Adrenal gland (tissue), 12 donors: ENCODE data around the gene KAZALD1. TPM values are rescaled to one million over a fixed set of nuclear protein-coding genes. Genes with fewer than 3 reads are reported as not detected.

Experiments used
- DNase-seq, 7 donors: peaks; one replicate each; pipeline ENCODE4 v3.0.0-alpha.2; 2019 to 2020
- H3K27ac ChIP-seq, 5 donors: fragments of 200-600 bp; sonication (generic) in 4 of 5; 1 replicate in 3 of 5; 2 replicates in 2 of 5; pipeline versions ENCODE4 v1.5.1 to v1.8.0; 2016 to 2020; ENCODE audit warnings: mild to moderate bottlenecking in 1 of 5
- H3K27me3 ChIP-seq: fragments of 200-600 bp; 2 replicates; pipeline ENCODE4 v1.8.0; 2021
- H3K36me3 ChIP-seq, 2 donors: fragments of 200-600 bp; replicated peaks in 1 of 2; 1 replicate in 1 of 2; 2 replicates in 1 of 2; pipeline versions ENCODE4 v1.5.1 to v1.8.0; 2018 to 2022
- H3K4me1 ChIP-seq, 2 donors: fragments of 200-600 bp; replicated peaks in 1 of 2; 1 replicate in 1 of 2; 2 replicates in 1 of 2; pipeline versions ENCODE4 v1.5.1 to v1.8.0; 2018 to 2021
- H3K4me3 ChIP-seq, 4 donors: fragments of 200-600 bp; sonication (generic) in 3 of 4; one replicate each; pipeline ENCODE4 v1.5.1; 2016 to 2018
- H3K9me3 ChIP-seq, 3 donors: fragments of 200-600 bp; sonication (generic) in 1 of 3; replicated peaks in 1 of 3; 1 replicate in 2 of 3; 2 replicates in 1 of 3; pipeline versions ENCODE4 v1.5.1 to v1.8.0; 2016 to 2021
- POLR2A ChIP-seq, 2 donors: fragments of 450-650 bp; IDR thresholded peaks; one replicate each; pipeline ENCODE4 v1.6.1; 2017; ENCODE audit warnings: antibody characterized with exemption in 2 of 2, mild to moderate bottlenecking in 2 of 2, moderate library complexity in 1 of 2
- WGBS, 4 donors: extraction: QIAGEN DNeasy Blood & Tissue Kit in 2 of 4; methylation state at CpG; one replicate each; pipeline versions ENCODE4 v1.1.5 to v1.1.7; 2013 to 2017; 5-methylcytosine and 5-hydroxymethylcytosine counted together
- intact Hi-C, 2 donors: fragments of 100-400 bp; cut with DNase I; formaldehyde crosslinking; loops; one replicate each; pipeline versions ENCODE4 v1.14.1 to v1.15.0; 2022 to 2023
- polyA plus RNA-seq, 3 donors: library from polyadenylated mRNA; stranded (reverse); fragments of 200-250 nt in 2 of 3; fragments of 350-450 nt in 1 of 3; fragmentation: Illumina TruSeq in 1 of 3; extraction: RNeasy Lipid Tissue Mini Kit (QIAGEN cat#74804) in 1 of 3; gene quantifications; one replicate each; pipeline ENCODE4 v1.2.3, GENCODE V29; 2013 to 2014
- total RNA-seq, 9 donors: library from RNA; depleted of rRNA in 4 of 9; stranded (reverse); fragments of >200 nt in 4 of 9; fragments of 120-200 nt in 1 of 9; fragmentation: NEBNext Ultra II Directional in 1 of 9; extraction: Animal tissue kit (Norgen Biotek cat#: 25700) in 1 of 9; gene quantifications; one replicate each; pipeline versions ENCODE4 v1.1.0 to v1.2.4, GENCODE V29; 2013 to 2023
- TF ChIP-seq, protein P1 (sequence below), 6 experiments: fragments of 450-650 bp in 4 of 6; fragments of 200-600 bp in 2 of 6; sonication (generic) in 1 of 6; IDR thresholded peaks; 1 replicate in 5 of 6; 2 replicates in 1 of 6; pipeline versions ENCODE4 v1.5.1 to v1.8.0; 2016 to 2021; ENCODE audit warnings: antibody characterized with exemption in 6 of 6, mild to moderate bottlenecking in 2 of 6, moderate library complexity in 1 of 6
- donor health status: healthy with polysubstance abuse.
- donor health status: Bipolar disorder and iron deficiency.
- donor health status: DM: yes; HTN: yes; CAD: no.
- donor health status: DM: no; HTN: no; CAD: no.
- donor health status: DM: no; HTN: no; CAD: no.
- donor health status: DM: yes; HTN: yes; CAD: no.

The KAZALD1 gene
- total and polyA plus RNA-seq, 12 donors = 0.55 to 5.4 (median 2.1) TPM

DNA sequence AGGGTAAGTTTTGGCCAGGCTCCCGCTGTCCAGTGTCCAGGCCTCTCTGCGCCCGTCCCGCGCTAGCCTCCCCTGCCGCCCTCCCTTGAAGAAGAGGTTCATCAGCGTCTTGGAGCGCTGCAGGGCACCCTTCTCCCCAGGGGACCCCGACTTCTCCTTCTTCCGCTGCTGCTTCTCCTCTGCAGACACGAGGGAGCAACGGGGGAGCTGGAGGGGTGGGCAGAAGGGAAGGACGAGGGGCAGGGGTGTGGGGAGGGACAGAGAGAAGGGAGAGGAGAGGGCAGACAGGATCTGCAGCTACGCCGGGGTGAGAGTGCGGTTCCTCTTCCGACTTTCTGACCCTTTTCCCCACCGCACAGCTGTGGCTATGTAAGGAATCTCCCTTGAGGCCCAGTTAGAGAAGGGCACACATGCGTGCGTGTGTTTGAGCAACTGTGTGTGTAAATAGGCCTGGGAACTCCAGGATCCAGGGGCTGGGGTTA, 43.6 kb upstream of the KAZALD1 start:
- 60 to 63% (median 62%) methylated on average over 17 to 20 of the region's 20 CpGs for WGBS, 4 donors
- H3K4me3 ChIP-seq = no peak overlapping the region
- no peak for DNase-seq
- no peak for TF ChIP-seq POLR2A (IDR thresholded peaks at IDR 0.05)
- TF ChIP-seq, protein P1, sequence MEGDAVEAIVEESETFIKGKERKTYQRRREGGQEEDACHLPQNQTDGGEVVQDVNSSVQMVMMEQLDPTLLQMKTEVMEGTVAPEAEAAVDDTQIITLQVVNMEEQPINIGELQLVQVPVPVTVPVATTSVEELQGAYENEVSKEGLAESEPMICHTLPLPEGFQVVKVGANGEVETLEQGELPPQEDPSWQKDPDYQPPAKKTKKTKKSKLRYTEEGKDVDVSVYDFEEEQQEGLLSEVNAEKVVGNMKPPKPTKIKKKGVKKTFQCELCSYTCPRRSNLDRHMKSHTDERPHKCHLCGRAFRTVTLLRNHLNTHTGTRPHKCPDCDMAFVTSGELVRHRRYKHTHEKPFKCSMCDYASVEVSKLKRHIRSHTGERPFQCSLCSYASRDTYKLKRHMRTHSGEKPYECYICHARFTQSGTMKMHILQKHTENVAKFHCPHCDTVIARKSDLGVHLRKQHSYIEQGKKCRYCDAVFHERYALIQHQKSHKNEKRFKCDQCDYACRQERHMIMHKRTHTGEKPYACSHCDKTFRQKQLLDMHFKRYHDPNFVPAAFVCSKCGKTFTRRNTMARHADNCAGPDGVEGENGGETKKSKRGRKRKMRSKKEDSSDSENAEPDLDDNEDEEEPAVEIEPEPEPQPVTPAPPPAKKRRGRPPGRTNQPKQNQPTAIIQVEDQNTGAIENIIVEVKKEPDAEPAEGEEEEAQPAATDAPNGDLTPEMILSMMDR (IDR thresholded peaks at IDR 0.05) = no peak
- H3K27me3 ChIP-seq = no peaks in the 10 kb centered on the region
- no peak overlapping the region for H3K27ac ChIP-seq
- no peaks in the 10 kb centered on the region for H3K9me3 ChIP-seq
- intact Hi-C loops = no loop called here
- no peaks in the 10 kb centered on the region for H3K36me3 ChIP-seq
- H3K4me1 ChIP-seq = peaks cover 0 to 3% of the 10 kb centered on the region in 2 donors

DNA sequence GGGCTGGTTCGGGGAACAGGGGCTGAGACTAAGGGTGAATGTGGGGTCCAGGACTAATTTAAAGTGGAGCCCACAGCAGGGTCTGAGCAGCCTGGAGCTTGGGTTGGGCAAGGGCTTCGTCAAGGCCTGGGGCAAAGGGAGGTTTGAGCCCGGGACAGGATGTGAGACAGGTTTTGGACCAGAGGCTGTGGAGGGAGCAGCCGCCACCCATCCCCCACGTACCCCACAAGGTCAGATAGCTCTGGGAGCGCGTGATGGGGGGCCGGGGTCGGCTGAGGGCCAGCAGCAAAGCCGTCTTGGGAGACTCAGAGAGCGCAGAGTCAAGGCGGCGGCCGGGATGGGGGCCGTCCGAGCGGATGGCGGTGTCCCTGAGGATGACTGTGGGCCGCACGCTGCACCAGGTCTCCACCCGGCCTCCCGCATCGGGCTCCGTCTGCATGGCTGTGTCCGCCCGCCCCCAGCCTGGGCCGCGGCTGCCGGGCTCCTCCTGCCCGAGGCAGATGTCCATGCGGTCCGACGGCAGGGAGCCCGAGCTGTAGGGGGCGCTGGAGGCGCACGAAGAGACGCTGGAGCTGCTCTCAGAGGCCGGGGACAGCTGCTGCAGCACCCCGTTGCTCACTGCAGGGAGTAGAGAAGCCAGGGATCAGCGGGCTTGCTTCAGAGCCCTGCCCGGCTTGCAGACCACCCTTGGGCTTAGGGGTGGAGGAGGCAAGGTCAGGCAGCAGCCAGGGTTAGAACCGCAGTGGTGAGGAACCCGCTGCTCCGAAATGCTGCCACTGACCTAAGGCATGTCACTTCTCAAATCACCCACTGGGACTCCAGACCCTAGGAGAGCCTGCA, 43.0 kb upstream of the KAZALD1 start:
- Histone ChIP-seq H3K27ac (no peak overlapping the region), H3K9me3 (no peaks in the 10 kb centered on the region), H3K36me3 (no peaks in the 10 kb centered on the region), H3K4me3 (no peak overlapping the region), H3K27me3 (no peaks in the 10 kb centered on the region), H3K4me1 (no peaks in the 10 kb centered on the region)
- 19 to 54% (median 27%) methylated on average over 4 to 45 of the region's 45 CpGs for WGBS, 4 donors
- TF ChIP-seq, protein P1 (IDR thresholded peaks at IDR 0.05) = peak; percentile 54 to 83 (median 71)
- TF ChIP-seq POLR2A (IDR thresholded peaks at IDR 0.05) = no peak
- intact Hi-C loops = no loop called here
- DNase-seq = peak; percentile 81 to 93 (median 89)

DNA sequence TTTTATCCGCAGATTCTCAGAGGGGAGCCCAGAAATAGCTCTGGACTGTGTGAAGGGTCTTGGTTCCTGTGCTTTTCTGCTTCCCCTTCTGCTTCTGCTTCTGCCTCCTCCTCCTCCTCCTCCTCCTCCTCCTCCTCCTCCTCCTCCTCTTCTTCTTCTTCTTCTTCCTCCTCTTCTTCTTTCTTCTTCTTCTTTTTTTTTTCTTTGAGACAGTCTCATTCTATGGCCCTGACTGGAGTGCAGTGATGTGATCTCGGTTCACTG, 42.4 kb upstream of the KAZALD1 start:
- Histone ChIP-seq H3K36me3 (no peaks in the 10 kb centered on the region), H3K4me1 (no peaks in the 10 kb centered on the region), H3K4me3 (no peak overlapping the region), H3K27ac (no peak overlapping the region), H3K9me3 (no peaks in the 10 kb centered on the region), H3K27me3 (no peaks in the 10 kb centered on the region)
- WGBS, 4 donors = 43 to 64% (median 59%) methylated on average over 2 of the region's 2 CpGs
- intact Hi-C loops = no loop called here
- TF ChIP-seq, protein P1 (IDR thresholded peaks at IDR 0.05) = no peak
- TF ChIP-seq POLR2A (IDR thresholded peaks at IDR 0.05) = no peak
- no peak for DNase-seq

DNA sequence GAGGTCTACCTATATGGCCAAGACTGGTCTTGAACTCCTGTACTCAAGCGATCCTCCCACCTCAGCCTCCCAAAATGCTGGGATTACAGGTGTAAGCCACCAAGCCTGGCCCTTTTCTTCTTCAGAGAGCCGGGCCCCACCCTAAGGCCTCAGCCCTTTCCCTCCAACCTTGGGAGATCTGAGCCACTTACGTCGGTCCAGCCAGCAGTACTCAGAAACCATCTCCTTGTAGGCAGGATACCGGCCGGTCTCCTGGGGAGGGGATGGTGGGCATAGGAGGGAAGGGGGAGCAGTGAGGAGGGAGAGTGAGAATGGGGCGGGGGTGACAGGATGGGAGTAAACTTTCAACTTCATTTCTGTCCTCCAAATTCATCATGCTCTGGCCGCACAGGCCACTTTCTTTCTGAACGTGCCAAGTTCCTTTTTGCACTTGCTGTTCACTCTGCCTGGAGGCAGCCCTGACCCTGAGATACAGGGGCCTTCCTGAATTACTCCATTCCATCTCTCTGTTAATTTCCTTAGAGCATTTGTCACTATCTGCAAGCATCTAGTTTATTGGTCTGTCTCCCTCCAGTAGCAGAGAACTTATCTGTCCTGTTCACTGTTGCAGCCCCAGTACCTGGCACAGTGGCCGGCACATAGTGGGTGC, 41.2 kb upstream of the KAZALD1 start:
- H3K27me3 ChIP-seq = no peaks in the 10 kb centered on the region
- 40 to 54% (median 47%) methylated on average over 10 of the region's 10 CpGs for WGBS, 4 donors
- H3K36me3 ChIP-seq = no peaks in the 10 kb centered on the region
- no peaks in the 10 kb centered on the region for H3K9me3 ChIP-seq
- no peak overlapping the region for H3K4me3 ChIP-seq
- no peaks in the 10 kb centered on the region for H3K4me1 ChIP-seq
- no peak for DNase-seq
- no peak for TF ChIP-seq POLR2A (IDR thresholded peaks at IDR 0.05)
- TF ChIP-seq, protein P1 (IDR thresholded peaks at IDR 0.05) = no peak
- peak overlapping the region in 1 of 5 donors; percentile 71 for H3K27ac ChIP-seq
- intact Hi-C loops = no loop called here
